Measurements from ENCODE around the gene PROB1. TPM values are rescaled to one million over a fixed set of nuclear protein-coding genes. Genes with fewer than 3 reads are reported as not detected.

The PROB1 gene
- total RNA-seq, 1 donor from 2014 or later = 1.3 TPM

DNA sequence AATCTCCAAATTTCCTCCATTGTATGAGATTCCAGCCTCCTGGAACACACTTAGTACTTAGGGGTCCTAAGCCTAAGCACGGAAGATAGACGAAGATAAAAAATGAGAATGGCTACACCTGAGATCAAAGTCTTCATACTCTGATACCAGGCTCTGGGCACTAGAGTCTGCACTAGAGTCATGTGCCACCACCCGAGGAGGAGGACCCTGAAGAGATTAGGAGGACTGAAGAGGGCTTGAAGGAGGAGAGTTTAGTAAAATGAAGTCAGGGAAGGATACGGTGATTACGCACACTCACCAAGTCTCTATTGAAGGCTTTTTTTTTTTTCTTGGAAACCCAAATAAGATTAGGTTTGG lies 9.6 kb upstream of the PROB1 start:
- Mint-ChIP-seq H3K9me3 (no peaks in the 10 kb centered on the region), H3K4me1 (ENCODE audit: unreplicated experiment) (peaks cover 29% of the 10 kb centered on the region), H3K27ac (peak overlapping the region; percentile 99), H3K27me3 (no peaks in the 10 kb centered on the region), H3K36me3 (peaks cover 3% of the 10 kb centered on the region), H3K4me3 (peak overlapping the region; percentile 98)
- TF ChIP-seq, protein P1, sequence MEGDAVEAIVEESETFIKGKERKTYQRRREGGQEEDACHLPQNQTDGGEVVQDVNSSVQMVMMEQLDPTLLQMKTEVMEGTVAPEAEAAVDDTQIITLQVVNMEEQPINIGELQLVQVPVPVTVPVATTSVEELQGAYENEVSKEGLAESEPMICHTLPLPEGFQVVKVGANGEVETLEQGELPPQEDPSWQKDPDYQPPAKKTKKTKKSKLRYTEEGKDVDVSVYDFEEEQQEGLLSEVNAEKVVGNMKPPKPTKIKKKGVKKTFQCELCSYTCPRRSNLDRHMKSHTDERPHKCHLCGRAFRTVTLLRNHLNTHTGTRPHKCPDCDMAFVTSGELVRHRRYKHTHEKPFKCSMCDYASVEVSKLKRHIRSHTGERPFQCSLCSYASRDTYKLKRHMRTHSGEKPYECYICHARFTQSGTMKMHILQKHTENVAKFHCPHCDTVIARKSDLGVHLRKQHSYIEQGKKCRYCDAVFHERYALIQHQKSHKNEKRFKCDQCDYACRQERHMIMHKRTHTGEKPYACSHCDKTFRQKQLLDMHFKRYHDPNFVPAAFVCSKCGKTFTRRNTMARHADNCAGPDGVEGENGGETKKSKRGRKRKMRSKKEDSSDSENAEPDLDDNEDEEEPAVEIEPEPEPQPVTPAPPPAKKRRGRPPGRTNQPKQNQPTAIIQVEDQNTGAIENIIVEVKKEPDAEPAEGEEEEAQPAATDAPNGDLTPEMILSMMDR (conservative IDR thresholded peaks at IDR 0.05) = no peak
- no peak for DNase-seq (ENCODE audit: extremely low spot score, unreplicated experiment)

DNA sequence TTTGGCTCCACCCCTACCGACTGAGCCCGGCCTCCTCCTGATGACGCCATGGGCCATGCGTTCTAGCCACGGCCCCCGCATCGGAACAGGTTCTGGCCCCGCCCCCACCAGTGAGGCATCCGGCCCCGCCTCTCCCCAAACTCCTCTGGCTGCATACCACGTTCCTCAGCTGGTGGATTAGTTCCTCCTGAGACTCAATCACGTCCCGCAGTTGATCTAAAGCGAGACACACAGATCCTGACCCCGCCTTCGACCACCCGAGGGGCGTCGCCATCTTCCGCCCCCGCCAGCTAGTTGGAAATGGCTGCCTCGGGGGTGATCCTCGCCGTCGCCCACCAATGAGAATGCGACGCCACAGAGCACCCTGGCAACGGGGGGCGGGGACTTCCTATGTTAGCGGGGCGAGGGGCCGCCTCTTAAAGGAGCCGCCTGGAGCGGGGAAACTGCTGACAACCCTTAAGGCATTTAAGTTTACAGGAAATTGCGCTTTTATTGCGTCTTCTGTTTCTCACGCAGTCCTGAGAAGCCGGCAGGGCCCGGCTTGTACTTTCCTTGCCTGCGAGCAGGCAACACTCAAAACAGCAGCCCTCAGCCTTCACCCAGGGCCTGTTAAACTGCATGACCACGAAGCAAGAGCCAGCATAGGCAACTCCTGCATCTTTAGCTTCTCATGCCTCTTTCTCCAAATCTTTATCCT lies 9.0 kb upstream of the PROB1 start, which contains the start of gene SPATA24:
Gene SPATA24, minus strand, starts transcription at position 303 of the 697 bp plus-strand sequence. Its CDS starts 29 bp downstream, at position 274.
- DNase-seq (ENCODE audit: extremely low spot score, unreplicated experiment) = peak; percentile 96
- Mint-ChIP-seq H3K27ac (peak within 1 kb of the TSS; percentile 99), H3K27me3 (no peaks in the 10 kb centered on the region), H3K4me3 (peak within 1 kb of the TSS; percentile 98), H3K9me3 (no peaks in the 10 kb centered on the region), H3K4me1 (ENCODE audit: unreplicated experiment) (peaks cover 29% of the 10 kb centered on the region), H3K36me3 (peaks cover 3% of the 10 kb centered on the region)
- TF ChIP-seq, protein P1 (conservative IDR thresholded peaks at IDR 0.05) = no peak

DNA sequence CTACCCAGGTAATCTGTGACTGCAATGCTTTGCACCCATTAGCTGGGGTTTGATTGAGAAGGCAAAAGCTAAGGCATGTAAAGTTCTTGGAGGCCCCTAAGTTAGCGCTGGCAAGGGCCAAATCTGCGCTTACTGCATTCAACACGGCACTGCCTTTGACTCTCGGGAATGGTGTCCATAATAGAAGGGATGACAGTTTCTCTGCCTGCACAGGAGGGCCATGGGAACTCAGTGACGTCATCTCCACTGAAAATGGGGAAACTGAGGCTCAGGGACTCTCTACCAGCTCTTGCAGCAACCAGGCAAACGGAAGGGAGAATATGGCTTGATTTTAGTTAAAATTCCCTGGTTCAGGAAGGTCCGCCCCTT lies 8.5 kb upstream of the PROB1 start:
- no peaks in the 10 kb centered on the region for H3K27me3 Mint-ChIP-seq
- TF ChIP-seq, protein P1 (conservative IDR thresholded peaks at IDR 0.05) = no peak
- peak overlapping the region; percentile 99 for H3K27ac Mint-ChIP-seq
- H3K4me1 Mint-ChIP-seq (ENCODE audit: unreplicated experiment) = peaks cover 29% of the 10 kb centered on the region
- DNase-seq (ENCODE audit: extremely low spot score, unreplicated experiment) = no peak
- H3K36me3 Mint-ChIP-seq = peaks cover 3% of the 10 kb centered on the region
- H3K4me3 Mint-ChIP-seq = peak overlapping the region; percentile 98
- H3K9me3 Mint-ChIP-seq = no peaks in the 10 kb centered on the region

DNA sequence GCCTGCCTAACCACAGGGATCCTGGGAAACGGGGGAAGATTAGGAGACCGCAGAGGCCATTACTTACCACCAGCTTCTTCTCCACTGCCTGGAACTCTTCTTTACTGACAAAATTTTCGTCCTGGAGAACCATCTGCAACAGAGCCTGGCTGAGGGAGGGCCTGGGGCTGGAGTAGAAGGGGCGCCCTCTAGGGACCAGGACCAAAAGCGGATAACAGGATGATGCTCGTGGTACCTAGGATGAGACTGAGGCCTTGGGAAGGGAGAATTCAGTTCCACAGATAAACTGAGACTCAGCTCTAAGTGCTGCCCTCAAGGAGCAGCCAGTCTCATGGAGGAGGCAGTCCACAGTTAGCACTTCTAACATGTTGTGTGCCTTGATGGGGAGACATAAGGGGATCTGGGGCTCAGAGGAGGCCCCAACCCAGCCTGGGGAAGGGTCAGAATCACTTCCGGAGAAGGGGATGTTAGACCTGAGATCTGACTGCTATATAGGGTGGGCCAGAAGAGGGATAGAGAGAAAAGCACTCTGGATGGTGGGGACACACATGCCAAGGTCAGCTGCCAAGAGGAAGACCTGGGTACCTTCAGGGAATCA lies 7.8 kb upstream of the PROB1 start:
- no peaks in the 10 kb centered on the region for H3K9me3 Mint-ChIP-seq
- H3K4me1 Mint-ChIP-seq (ENCODE audit: unreplicated experiment) = peaks cover 25% of the 10 kb centered on the region
- TF ChIP-seq, protein P1 (conservative IDR thresholded peaks at IDR 0.05) = peak; percentile 61
- H3K36me3 Mint-ChIP-seq = peaks cover 3% of the 10 kb centered on the region
- H3K4me3 Mint-ChIP-seq = peak overlapping the region; percentile 98
- no peaks in the 10 kb centered on the region for H3K27me3 Mint-ChIP-seq
- DNase-seq (ENCODE audit: extremely low spot score, unreplicated experiment) = no peak
- peak overlapping the region; percentile 99 for H3K27ac Mint-ChIP-seq

DNA sequence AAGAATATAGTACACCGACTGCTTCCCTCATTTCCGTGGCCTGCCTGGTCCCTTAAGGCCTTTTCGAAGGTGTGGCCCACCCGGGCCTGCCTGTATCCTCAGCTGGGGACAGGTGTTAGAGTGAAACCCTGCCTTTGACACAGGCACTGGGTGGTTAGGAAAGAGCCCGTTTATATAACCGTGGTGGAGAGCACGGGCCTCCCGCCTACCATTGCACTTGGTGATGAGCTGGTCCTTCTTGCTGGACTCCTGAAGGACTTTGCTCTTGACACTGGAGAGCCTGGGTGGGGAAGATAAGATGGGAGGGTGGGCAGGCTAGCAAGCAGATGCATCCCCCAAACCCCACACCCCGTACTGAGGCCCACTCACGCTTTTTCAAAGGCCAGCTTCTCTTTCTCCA lies 6.6 kb upstream of the PROB1 start:
- Mint-ChIP-seq H3K4me1 (ENCODE audit: unreplicated experiment) (peaks cover 22% of the 10 kb centered on the region), H3K36me3 (peaks cover 4% of the 10 kb centered on the region), H3K9me3 (no peaks in the 10 kb centered on the region), H3K27me3 (peaks cover 8% of the 10 kb centered on the region), H3K4me3 (no peak overlapping the region), H3K27ac (no peak overlapping the region)
- TF ChIP-seq, protein P1 (conservative IDR thresholded peaks at IDR 0.05) = no peak
- DNase-seq (ENCODE audit: extremely low spot score, unreplicated experiment) = no peak

Data from type B pancreatic cell (in vitro differentiated cells).